HepG2 (cell line): Measurements from ENCODE around the gene NUDT21. TPM values are rescaled to one million over a fixed set of nuclear protein-coding genes. Genes with fewer than 3 reads are reported as not detected.

Source experiments
- ATAC-seq: fragments of 200-7000 bp; cut with Tn5 transposase; 3 replicates; pipeline ENCODE4 v1.9.1; 2020; ENCODE audit warnings: mild to moderate bottlenecking, moderate library complexity
- BruUV-seq: library from RNA; stranded (reverse); fragments of 400-500 nt; replicated peaks from 2 replicates; lab custom pipeline; 2021; lab: Mats Ljungman, UMichigan
- CTCF ChIA-PET: fragments of 300-600 bp; formaldehyde crosslinking; extraction: SDS; loops from one replicate; lab custom pipeline; 2021; ENCODE audit warnings: low total read pairs, inconsistent platforms, low intra/inter-chr PET ratio; lab: Yijun Ruan, JAX
- POLR2A ChIA-PET: fragments of 350-600 bp; sonication (Branson Sonifier 250); formaldehyde crosslinking; loops from one replicate; lab custom pipeline; 2020; ENCODE audit warnings: antibody characterized with exemption, inconsistent platforms; lab: Yijun Ruan, JAX
- DNase-seq: peaks from one replicate; pipeline ENCODE4 v3.0.0-alpha.2; 2015; ENCODE audit warnings: low spot score
- FAIRE-seq: peaks from 3 replicates; lab custom pipeline; 2011; peaks lifted over from hg19 to GRCh38; lab: Jason Lieb, UNC
- H2AFZ ChIP-seq: one replicate; pipeline ENCODE4 v1.6.1; 2011; ENCODE audit warnings: low read length, inconsistent platforms
- H3K27ac ChIP-seq: fragments of 300-600 bp; 3 replicates; pipeline ENCODE4 v1.8.0; 2011; ENCODE audit warnings: mixed run types, mild to moderate bottlenecking, mixed read lengths, low read length, inconsistent platforms; ENCODE audit not compliant: insufficient read depth; ENCODE audit errors: extremely low read length
- H3K27me3 ChIP-seq, 2 experiments: fragments of 200-600 bp in 1 of 2; 2 replicates in 1 of 2; 3 replicates in 1 of 2; pipeline versions ENCODE4 v1.6.0 to v1.8.0; 2011; ENCODE audit warnings: low read length in 2 of 2, mild to moderate bottlenecking in 2 of 2, moderate library complexity in 2 of 2, inconsistent platforms in 1 of 2; ENCODE audit not compliant: insufficient read depth in 2 of 2, control insufficient read depth in 1 of 2
- H3K36me3 ChIP-seq, 2 experiments: fragments of 200-600 bp in 1 of 2; replicated peaks in 1 of 2; 2 replicates in 1 of 2; 3 replicates in 1 of 2; pipeline versions ENCODE4 v1.5.1 to v1.8.0; 2011; ENCODE audit warnings: low read length in 2 of 2, inconsistent platforms in 1 of 2; ENCODE audit not compliant: insufficient read depth in 2 of 2, control insufficient read depth in 1 of 2
- H3K4me1 ChIP-seq: 2 replicates; pipeline ENCODE4 v1.5.1; 2012; ENCODE audit warnings: low read length, inconsistent platforms; ENCODE audit not compliant: insufficient read depth
- H3K4me2 ChIP-seq: 2 replicates; pipeline ENCODE4 v1.6.0; 2011; ENCODE audit warnings: low read depth, low read length, inconsistent platforms
- H3K4me3 ChIP-seq, 3 experiments: fragments of 200-600 bp in 1 of 3; sonication (generic), shearing (Covaris generic) in 1 of 3; replicated peaks in 1 of 3; 2 replicates each; pipeline ENCODE4 v1.5.1; 2011 to 2016; ENCODE audit warnings: low read length in 3 of 3, inconsistent platforms in 2 of 3, low read depth in 2 of 3, mild to moderate bottlenecking in 2 of 3, control low read depth in 1 of 3, mixed read lengths in 1 of 3; ENCODE audit not compliant: insufficient read depth in 1 of 3
- H3K79me2 ChIP-seq: one replicate; pipeline ENCODE4 v1.6.1; 2011; ENCODE audit warnings: low read length, inconsistent platforms; ENCODE audit not compliant: insufficient read depth
- H3K9ac ChIP-seq: 2 replicates; pipeline ENCODE4 v1.6.0; 2011; ENCODE audit warnings: mild to moderate bottlenecking, low read depth, low read length, inconsistent platforms; ENCODE audit not compliant: insufficient read depth
- H3K9me3 ChIP-seq: 2 replicates; pipeline ENCODE4 v1.5.1; 2012; ENCODE audit warnings: mild to moderate bottlenecking, low read length
- H4K20me1 ChIP-seq: 2 replicates; pipeline ENCODE4 v1.6.0; 2011; ENCODE audit warnings: inconsistent platforms, mild to moderate bottlenecking, low read length, moderate library complexity; ENCODE audit not compliant: insufficient read depth
- FOSL2 ChIP-seq: sonication (generic); formaldehyde crosslinking; IDR thresholded peaks from 2 replicates; pipeline ENCODE4 v1.4.0; 2020; ENCODE audit warnings: missing genetic modification reagents
- HNRNPK ChIP-seq: fragments of 200-400 bp; formaldehyde crosslinking; IDR thresholded peaks from 2 replicates; pipeline ENCODE4 v1.6.1; 2018; ENCODE audit warnings: low read length, low read depth, moderate library complexity, mild to moderate bottlenecking; ENCODE audit not compliant: poor library complexity, severe bottlenecking
- MAFK ChIP-seq, 2 experiments: IDR thresholded peaks in 1 of 2; conservative IDR thresholded peaks in 1 of 2; 2 replicates each; pipeline ENCODE4 v1.6.1; 2011; ENCODE audit warnings: improper control_type of control experiment in 2 of 2, low read length in 2 of 2
- TCF7 ChIP-seq: sonication (generic); IDR thresholded peaks from 2 replicates; pipeline ENCODE4 v1.6.1; 2016; ENCODE audit warnings: antibody characterized with exemption, low read depth
- ZNF121 ChIP-seq: sonication (generic); formaldehyde crosslinking; IDR thresholded peaks from 2 replicates; pipeline ENCODE4 v1.5.0; 2020; ENCODE audit warnings: mild to moderate bottlenecking, missing genetic modification reagents
- WGBS: methylation state at CpG from one replicate; pipeline ENCODE4 v1.1.6; 2017; ENCODE audit warnings: low lambda C conversion rate; 5-methylcytosine and 5-hydroxymethylcytosine counted together
- in situ Hi-C: cut with HindIII; loops from 2 replicates; pipeline ENCODE4 v1.10.0; 2017; ENCODE audit warnings: low pct_unique_long_range_greater_than_20kb; ENCODE audit not compliant: extremely low pct_ligation_motif_present
- intact Hi-C: fragments of 100-400 bp; cut with micrococcal nuclease; formaldehyde crosslinking; loops from one replicate; pipeline ENCODE4 v1.10.0; 2022; ENCODE audit not compliant: unreplicated experiment
- polyA plus RNA-seq, 8 experiments: library from polyadenylated mRNA; depleted of rRNA in 3 of 8; stranded (reverse) in 7 of 8; unstranded in 1 of 8; fragments of >200 nt; fragmentation: Illumina TruSeq in 4 of 8; extraction: Trizol in 4 of 8; gene quantifications; 2 replicates each; pipeline versions ENCODE4 v1.2.1 to v1.2.3, GENCODE V29; 2011 to 2016; ENCODE audit warnings: low read depth in 4 of 8, missing spikeins in 1 of 8, mixed read lengths in 1 of 8; ENCODE audit not compliant: insufficient read depth in 1 of 8
- total RNA-seq, 5 experiments: library from RNA; depleted of rRNA; stranded (reverse); fragments of >200 nt; fragmentation: Illumina TruSeq; extraction: Trizol; gene quantifications; 2 replicates each; pipeline ENCODE4 v1.2.3, GENCODE V29; 2016; ENCODE audit warnings: low read depth in 1 of 5
- TF ChIP-seq, protein P1 (sequence below): sonication (generic); formaldehyde crosslinking; IDR thresholded peaks from 2 replicates; pipeline ENCODE4 v1.8.1; 2023; ENCODE audit warnings: mild to moderate bottlenecking, missing genetic modification reagents
- TF ChIP-seq, protein P2 (sequence below): IDR thresholded peaks from 2 replicates; pipeline ENCODE4 v1.6.1; 2016; ENCODE audit warnings: low read depth, control low read depth
- TF ChIP-seq, protein P3 (sequence below): sonication (generic); formaldehyde crosslinking; conservative IDR thresholded peaks from 2 replicates; pipeline ENCODE4 v1.8.1; 2023; ENCODE audit warnings: missing genetic modification reagents
- TF ChIP-seq, protein P4 (sequence below): sonication (generic); formaldehyde crosslinking; IDR thresholded peaks from 2 replicates; pipeline ENCODE4 v1.4.0; 2020; ENCODE audit warnings: missing genetic modification reagents, borderline replicate concordance
- TF ChIP-seq, protein P5 (sequence below): sonication (generic); formaldehyde crosslinking; IDR thresholded peaks from 2 replicates; pipeline ENCODE4 v1.4.0; 2020; ENCODE audit warnings: missing genetic modification reagents
- TF ChIP-seq, protein P6 (sequence below): sonication (generic); formaldehyde crosslinking; IDR thresholded peaks from 2 replicates; pipeline ENCODE4 v1.5.1; 2020; ENCODE audit warnings: mild to moderate bottlenecking, missing genetic modification reagents, moderate library complexity

The NUDT21 gene
- total and polyA plus RNA-seq, 2 of the 13 experiments (the other 11 are each of a cell fraction or from before 2014, with no cell fraction given), result 177 to 210 TPM

DNA sequence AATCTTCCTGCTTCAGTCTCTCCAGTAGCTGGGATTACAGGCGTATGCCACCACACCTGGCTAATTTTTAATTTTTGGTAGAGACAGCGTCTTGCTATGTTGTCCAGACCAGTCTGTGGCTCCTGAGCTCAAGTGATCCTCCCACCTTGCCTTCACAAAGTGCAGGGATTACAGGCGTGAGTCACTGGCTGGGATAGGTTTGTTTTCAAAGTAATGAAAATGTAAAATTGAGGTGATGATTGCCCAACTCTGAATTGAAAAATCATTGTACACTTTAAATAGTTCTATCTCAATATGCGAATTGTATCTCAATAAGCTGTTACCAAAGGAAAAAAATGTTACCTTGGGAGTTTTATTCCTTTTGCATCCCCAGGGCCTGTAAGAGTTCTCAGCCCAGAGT is 24.5 kb downstream of the NUDT21 start (continued):
- TF ChIP-seq, protein P1, sequence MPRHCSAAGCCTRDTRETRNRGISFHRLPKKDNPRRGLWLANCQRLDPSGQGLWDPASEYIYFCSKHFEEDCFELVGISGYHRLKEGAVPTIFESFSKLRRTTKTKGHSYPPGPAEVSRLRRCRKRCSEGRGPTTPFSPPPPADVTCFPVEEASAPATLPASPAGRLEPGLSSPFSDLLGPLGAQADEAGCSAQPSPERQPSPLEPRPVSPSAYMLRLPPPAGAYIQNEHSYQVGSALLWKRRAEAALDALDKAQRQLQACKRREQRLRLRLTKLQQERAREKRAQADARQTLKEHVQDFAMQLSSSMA (CRISPR knock-in tag), result no peak
- TF ChIP-seq, protein P2, sequence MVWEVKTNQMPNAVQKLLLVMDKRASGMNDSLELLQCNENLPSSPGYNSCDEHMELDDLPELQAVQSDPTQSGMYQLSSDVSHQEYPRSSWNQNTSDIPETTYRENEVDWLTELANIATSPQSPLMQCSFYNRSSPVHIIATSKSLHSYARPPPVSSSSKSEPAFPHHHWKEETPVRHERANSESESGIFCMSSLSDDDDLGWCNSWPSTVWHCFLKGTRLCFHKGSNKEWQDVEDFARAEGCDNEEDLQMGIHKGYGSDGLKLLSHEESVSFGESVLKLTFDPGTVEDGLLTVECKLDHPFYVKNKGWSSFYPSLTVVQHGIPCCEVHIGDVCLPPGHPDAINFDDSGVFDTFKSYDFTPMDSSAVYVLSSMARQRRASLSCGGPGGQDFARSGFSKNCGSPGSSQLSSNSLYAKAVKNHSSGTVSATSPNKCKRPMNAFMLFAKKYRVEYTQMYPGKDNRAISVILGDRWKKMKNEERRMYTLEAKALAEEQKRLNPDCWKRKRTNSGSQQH, result no peak
- TF ChIP-seq MAFK (conservative IDR thresholded peaks at IDR 0.05 in 1 of 2, IDR thresholded peaks at IDR 0.05 in 1 of 2; ENCODE audit: low read length in 2 of 2) (no peak), ZNF121 (CRISPR knock-in tag) (peak; percentile 91), FOSL2 (CRISPR knock-in tag) (0 out of 2 replicates have a peak, but pooled peaks have one; percentile 16)
- TF ChIP-seq, protein P3, sequence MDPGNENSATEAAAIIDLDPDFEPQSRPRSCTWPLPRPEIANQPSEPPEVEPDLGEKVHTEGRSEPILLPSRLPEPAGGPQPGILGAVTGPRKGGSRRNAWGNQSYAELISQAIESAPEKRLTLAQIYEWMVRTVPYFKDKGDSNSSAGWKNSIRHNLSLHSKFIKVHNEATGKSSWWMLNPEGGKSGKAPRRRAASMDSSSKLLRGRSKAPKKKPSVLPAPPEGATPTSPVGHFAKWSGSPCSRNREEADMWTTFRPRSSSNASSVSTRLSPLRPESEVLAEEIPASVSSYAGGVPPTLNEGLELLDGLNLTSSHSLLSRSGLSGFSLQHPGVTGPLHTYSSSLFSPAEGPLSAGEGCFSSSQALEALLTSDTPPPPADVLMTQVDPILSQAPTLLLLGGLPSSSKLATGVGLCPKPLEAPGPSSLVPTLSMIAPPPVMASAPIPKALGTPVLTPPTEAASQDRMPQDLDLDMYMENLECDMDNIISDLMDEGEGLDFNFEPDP, result no peak

DNA sequence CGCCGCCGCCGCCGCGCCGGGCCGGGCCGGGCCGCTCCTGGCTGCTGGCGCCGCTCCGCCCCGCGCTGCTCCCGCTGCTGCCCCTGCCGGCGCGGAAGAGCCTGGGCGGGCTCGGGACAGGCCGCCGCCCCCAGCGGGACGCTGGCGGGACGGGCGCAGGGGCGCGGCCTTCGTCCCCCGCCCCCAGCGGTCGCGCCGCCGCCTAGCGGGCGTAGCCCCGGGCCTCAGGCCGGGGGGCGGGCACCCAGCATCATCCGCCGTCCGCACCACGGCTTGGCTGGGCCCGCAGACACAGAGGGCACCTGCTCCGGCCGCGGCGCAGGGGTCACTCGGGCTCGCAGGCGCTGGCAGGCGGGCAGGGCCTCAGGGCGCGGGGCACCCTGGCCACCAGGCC is 25.7 kb downstream of the NUDT21 start, which contains the start of gene AMFR:
Gene AMFR, minus strand, starts transcription at position 107 of the 394 bp plus-strand sequence. CDS start 218 bp downstream, outside the sequence.
- in situ Hi-C loops, result no loop called here
- Histone ChIP-seq H3K79me2 (peaks cover 41% of the 10 kb centered on the region), H3K4me3 (peak within 1 kb of the TSS; percentile 78 to 90 (median 89)), H3K9me3 (no peaks in the 10 kb centered on the region), H3K27ac (peak within 1 kb of the TSS; percentile 68), H3K4me1 (peaks cover 50% of the 10 kb centered on the region), H3K4me2 (peak within 1 kb of the TSS; percentile 89), H3K36me3 (peaks cover 0 to 3% of the 10 kb centered on the region in 2 experiments; a peak in 2 of 5 replicates), H4K20me1 (peaks cover 11% of the 10 kb centered on the region), H3K9ac (peak within 1 kb of the TSS; percentile 85), H3K27me3 (no peaks in the 10 kb centered on the region; a peak in 2 of 5 replicates), H2AFZ (peak within 1 kb of the TSS; percentile 79)
- ChIA-PET POLR2A (interaction anchor here (1.6 to 2.4 kb wide), 2 partner anchors 16 to 26 kb away, joined by 8 read pairs; partner anchors contain the start of genes NUDT21 and OGFOD1), CTCF (no interaction called here)
- ATAC-seq (peak; percentile 94), DNase-seq (peak; percentile 74), FAIRE-seq (no peak)
- 0% methylated on average over 4 of the region's 57 CpGs for WGBS
- no TSS peak for BruUV-seq
- intact Hi-C loops, result loop anchor here (2.0 to 5.0 kb wide), 2 partner anchors 25 to 68 kb away; partner anchors contain the start of genes NUDT21 and OGFOD1
- TF ChIP-seq, protein P4, sequence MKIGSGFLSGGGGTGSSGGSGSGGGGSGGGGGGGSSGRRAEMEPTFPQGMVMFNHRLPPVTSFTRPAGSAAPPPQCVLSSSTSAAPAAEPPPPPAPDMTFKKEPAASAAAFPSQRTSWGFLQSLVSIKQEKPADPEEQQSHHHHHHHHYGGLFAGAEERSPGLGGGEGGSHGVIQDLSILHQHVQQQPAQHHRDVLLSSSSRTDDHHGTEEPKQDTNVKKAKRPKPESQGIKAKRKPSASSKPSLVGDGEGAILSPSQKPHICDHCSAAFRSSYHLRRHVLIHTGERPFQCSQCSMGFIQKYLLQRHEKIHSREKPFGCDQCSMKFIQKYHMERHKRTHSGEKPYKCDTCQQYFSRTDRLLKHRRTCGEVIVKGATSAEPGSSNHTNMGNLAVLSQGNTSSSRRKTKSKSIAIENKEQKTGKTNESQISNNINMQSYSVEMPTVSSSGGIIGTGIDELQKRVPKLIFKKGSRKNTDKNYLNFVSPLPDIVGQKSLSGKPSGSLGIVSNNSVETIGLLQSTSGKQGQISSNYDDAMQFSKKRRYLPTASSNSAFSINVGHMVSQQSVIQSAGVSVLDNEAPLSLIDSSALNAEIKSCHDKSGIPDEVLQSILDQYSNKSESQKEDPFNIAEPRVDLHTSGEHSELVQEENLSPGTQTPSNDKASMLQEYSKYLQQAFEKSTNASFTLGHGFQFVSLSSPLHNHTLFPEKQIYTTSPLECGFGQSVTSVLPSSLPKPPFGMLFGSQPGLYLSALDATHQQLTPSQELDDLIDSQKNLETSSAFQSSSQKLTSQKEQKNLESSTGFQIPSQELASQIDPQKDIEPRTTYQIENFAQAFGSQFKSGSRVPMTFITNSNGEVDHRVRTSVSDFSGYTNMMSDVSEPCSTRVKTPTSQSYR (CRISPR knock-in tag), result peak; percentile 64; the same call in 1 of the 2 replicates
- TF ChIP-seq, protein P5, sequence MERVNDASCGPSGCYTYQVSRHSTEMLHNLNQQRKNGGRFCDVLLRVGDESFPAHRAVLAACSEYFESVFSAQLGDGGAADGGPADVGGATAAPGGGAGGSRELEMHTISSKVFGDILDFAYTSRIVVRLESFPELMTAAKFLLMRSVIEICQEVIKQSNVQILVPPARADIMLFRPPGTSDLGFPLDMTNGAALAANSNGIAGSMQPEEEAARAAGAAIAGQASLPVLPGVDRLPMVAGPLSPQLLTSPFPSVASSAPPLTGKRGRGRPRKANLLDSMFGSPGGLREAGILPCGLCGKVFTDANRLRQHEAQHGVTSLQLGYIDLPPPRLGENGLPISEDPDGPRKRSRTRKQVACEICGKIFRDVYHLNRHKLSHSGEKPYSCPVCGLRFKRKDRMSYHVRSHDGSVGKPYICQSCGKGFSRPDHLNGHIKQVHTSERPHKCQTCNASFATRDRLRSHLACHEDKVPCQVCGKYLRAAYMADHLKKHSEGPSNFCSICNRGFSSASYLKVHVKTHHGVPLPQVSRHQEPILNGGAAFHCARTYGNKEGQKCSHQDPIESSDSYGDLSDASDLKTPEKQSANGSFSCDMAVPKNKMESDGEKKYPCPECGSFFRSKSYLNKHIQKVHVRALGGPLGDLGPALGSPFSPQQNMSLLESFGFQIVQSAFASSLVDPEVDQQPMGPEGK (CRISPR knock-in tag), result peak; percentile 89
- TF ChIP-seq, protein P6, sequence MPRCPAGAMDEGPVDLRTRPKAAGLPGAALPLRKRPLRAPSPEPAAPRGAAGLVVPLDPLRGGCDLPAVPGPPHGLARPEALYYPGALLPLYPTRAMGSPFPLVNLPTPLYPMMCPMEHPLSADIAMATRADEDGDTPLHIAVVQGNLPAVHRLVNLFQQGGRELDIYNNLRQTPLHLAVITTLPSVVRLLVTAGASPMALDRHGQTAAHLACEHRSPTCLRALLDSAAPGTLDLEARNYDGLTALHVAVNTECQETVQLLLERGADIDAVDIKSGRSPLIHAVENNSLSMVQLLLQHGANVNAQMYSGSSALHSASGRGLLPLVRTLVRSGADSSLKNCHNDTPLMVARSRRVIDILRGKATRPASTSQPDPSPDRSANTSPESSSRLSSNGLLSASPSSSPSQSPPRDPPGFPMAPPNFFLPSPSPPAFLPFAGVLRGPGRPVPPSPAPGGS (CRISPR knock-in tag), result 0 out of 2 replicates have a peak, but pooled peaks have one; percentile 14
- TF ChIP-seq HNRNPK (peak; percentile 37), TCF7 (no peak)
